ENCODE data around the gene CHCHD4. TPM values are rescaled to one million over a fixed set of nuclear protein-coding genes. Genes with fewer than 3 reads are reported as not detected.
"Not testable (repeated sequence)": the region's sequence is repeated elsewhere in the genome, so short reads cannot be mapped to it uniquely, and the experiment has no call there.

CHCHD4 gene
- total RNA-seq, 1 donor = 6.7 TPM

DNA sequence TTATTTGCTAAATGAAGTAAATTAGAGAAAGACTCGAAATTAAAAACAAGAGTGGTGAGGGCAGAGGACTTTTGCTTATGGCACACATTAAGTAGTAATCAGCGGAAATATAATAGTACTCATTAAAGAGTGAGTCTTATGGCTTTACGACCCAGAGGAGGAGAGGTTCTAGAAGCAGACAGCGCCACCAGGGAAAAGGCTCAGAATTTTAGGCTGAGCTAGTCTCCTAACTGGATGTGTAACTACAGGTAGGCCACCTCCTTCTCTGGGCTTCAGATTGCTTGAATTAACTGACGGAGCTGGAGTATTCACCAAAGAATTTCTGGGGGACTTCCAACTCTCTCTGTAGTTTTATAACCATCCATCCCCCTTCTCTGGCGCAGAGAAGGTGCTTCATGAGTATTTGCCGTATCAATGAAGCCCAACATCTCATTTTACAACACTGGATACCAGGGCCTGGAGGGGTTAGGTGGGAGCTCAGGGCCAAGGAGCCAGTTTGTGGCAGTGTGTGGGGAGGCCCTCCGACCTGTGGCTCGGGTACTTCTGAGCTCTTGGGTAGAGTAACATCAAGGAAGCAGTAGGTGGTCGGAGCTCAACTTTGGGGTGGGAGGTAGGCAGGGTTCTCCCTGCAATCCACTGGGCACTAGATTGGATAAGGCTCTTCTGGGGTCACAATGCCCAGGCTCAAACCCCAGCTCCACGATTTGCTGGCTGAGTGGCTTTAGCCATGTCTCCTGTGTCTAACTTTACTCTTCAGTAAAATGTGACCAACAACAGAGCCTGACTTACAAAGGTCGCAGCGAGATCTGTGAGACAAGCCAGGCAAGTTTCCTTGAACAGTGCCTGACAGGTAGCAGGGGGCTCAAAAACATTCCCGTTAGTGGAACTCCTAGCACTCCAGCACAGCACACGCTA is 1.1 kb downstream of the CHCHD4 start:
- DNase-seq (ENCODE audit: low read depth in 2 of 3, low spot score in 2 of 3) = no peak

DNA sequence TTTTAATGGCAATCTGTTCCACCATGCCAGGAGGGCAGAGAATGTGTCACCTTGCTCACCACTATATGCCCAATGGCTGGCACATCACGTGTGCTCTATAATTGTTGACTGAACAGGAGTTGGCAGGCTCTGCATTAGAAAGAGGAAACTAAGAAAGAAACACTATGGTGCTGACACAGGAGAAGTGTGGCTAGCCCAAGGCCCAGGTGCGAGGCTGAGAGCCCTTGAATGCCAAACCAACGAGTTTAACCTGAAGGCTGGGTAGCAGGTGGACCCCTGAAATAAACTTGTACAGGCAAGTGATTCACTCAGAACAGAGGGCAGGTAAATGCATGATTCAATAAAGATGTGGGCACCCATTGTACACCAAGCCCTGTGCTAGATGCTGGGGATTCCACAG is 2.4 kb downstream of the CHCHD4 start:
- DNase-seq (ENCODE audit: low read depth in 2 of 3, low spot score in 2 of 3) = no peak

DNA sequence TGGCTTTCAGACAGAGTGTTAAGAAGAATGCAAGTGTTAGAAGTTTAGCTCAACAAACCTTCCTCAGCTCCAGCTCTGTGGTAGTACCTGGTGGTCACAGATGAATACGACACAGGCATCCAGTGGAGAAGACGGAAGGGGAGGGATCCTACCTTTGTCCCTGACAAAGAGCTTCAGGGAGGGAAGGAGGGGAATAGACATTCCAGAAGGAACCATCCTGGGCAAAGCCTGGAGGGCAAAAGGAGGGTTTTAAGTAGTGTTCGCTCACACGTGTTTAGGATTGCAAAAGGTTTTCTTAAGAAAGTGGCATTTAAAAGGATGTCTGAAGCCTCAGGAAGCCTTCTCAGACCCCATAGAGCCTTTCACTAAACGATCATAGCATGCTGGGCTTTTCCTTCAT is 2.8 kb downstream of the CHCHD4 start:
- DNase-seq (ENCODE audit: low read depth in 2 of 3, low spot score in 2 of 3) = no peak

DNA sequence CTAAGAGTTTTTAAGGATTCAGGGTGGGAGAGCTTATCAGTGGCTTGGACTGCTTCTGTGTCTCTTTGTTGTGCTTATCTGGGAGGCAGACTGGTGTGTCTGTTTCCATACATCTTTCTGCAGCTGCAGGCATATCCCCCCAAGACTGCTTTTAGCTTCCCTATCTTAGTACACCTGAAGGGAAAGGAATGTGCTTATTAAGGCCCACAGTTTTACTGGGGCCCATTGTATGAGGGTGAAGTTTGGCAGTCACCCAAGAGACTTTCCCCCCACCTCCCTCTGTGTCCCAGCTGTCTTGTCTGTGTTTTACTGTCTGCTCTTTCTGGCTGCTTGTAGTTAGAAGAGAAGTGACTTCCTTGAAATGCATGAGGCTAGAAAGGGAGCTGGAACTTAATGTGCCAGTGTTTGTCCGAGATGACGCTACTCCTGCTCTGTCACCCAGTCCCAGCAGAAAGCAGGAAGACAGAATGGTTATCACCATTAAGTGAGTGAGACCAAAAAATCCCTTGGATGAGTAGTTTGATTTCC is 3.7 kb downstream of the CHCHD4 start:
- not testable (repeated sequence) for DNase-seq (ENCODE audit: low read depth in 2 of 3, low spot score in 2 of 3)

DNA sequence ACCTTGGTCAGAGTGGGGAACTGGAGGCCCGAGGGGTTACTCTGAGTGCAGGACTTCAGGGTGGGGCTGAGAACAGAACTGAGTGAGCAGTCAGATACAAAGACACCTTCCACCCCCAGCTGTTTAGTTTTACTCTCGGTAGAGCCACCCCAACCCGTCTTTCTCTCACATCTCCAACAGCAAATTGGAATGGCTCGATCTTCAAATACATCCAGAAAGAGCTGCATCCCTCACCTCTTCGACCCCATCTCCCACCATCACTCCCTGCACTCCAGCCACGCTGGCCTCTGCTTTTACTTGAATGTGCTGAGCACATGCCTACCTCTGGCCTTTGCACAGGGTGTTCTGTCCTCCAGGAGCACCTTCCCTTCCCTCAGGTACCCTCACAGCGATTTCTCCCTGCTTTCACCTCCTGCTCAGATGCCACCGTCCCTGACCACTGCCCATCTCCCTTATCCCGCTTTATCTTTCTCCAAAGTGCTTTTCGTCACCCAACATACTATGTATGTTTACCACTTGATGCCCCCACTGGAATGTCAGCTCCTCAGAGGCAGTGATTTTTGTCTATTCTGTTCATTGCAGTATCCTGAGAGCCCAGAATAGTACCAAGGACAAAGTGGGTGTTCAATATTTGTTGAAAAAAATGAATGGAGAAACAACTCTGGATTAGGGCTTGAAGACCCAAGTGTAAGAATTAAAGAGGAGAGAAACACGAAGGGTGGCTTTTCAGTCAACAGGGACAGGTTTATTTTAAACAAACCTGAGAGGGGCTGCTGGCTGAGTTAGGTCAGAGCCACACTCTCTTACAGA is 4.4 kb downstream of the CHCHD4 start:
- DNase-seq (ENCODE audit: low read depth in 2 of 3, low spot score in 2 of 3) = no peak

DNA sequence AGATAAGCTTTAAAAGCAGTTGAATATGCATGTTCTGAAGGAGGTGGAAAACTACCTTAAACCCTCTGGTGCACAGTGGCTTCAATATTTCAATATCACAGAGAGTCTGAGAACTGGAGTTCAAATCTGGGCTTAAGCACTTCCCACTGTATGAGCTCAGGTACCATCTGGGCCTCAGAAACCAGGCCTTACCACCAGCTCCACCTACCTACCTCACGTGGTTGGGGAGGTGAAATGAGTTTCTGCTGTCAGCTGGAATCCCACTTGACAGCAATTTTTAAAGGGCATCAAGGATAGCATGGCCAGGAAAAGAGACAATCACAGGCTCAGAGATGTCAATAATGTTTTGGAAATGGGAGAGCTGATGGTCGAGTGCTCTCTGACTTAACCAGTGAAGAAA is 5.0 kb downstream of the CHCHD4 start:
- no peak for DNase-seq (ENCODE audit: low read depth in 2 of 3, low spot score in 2 of 3)

DNA sequence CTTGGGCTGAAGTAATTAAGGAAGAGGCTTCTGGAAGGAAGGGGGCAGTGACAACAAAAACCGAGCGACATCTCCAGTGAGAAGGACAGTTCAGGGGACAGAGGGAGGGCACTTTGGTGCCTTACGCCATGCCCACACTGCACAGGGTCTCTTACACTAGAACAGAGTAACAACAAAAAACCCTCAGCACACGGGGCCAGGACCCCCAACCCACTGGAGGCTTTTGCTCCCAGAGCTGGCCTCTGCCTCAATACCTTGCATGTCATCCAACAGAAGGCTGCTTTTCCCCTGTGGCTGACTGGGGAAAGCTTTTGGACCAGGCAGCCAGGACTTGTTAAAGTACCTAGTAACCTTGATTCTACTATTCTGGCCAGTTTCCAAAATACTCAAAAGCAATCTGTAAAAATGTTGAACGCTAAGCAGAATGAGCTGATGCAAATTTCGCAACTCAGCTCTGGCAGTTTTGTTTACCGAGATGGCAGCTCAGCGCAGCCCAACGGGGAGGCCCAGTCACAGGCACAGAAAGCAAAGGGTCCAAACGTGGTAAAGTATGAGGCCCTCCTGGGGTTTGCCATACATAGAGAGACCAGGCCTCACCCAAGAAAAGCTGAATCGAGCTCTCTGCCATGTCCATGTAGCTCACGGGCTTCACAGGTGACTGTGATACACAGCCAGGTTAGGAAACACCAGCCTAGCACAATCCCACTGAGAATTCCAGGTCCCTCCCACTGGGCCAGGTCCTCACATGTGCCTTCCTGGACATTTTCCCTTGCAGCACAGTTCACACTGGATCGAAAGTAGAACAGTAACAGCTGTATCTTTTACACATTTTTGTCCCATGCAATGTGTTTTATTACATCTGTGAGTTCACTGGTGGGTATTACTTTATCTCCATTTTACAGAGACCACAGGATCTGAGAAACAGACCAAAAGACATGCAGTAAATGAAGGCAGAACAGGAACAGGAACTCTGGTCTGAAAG is 6.0 kb downstream of the CHCHD4 start:
- peak in 1 of 3 donors; percentile 65 for DNase-seq (ENCODE audit: low read depth in 2 of 3, low spot score in 2 of 3)

DNA sequence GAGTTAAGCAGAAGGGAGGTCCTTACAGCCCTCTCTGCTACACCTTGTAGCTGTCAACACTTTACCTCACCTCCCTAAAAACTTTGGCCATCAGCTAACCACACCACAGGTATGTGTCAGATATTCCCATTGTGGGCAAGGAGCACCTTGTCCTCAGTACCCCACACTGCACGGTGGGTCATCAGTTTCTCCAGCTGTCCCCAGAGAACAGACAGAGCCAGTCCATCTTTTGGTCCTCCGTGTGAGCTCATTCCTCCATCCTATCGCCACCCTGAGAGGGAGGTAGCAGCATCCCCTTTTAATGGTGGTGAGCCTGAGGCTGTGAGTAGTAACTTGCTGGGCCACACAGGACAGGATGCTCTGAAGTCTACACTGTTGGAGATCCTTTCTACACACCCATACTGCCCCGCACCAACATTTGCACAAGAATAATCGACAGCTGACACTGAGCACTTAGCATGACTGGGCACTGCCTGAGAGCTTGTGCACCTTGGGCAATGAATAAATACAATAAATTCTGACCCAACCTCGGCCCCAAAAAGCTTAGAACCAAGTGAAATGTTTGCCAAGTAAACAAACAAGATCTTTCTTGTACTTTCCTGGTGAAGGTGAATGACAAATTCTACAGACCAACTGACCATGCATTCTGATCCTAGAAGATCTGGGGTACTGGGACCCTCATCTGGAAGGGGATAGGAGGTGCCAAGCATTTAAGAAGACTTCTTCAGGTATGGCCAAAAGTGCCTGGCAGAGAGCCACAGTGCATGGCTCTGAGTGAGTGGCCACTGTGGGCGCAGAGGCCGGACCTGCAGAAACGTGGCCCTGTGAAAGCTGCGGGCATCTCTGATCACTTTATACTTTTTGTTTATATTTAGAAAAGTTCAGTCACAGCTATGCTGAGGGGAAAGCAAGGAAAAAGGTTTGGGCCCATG is 6.9 kb downstream of the CHCHD4 start:
- no peak for DNase-seq (ENCODE audit: low read depth in 2 of 3, low spot score in 2 of 3)

DNA sequence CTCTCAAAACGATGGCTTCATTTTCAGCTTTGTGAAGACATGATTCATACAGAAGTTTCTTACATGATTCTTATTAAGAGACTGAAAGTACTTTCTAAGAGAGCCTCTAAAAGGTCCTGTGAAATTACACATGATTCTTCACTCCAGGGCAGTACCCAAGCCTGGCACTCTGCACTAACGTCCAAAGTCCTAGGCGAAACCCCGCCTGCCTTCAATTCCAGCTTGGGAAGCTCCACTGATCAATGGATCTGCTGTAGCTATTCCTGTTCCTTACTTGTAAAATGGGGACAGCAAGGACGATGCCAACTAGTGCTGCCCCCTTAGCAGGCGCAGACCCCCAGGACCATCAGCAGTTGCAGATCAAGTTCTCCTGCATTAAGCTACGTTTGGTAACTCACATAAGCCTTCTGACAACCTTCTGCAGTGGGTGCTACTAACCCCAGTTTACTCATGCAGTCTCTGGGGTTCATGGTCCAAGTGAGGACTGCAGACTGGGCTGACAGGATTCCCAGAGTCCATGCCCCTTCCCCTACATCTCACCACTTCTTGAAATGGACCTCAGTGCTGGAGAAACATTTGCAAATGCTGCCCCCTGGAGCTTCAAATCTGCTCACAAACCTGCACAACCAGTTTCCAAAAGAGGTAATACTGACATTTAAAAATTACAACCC is 10.6 kb downstream of the CHCHD4 start:
- peak in 1 of 3 donors; percentile 12 for DNase-seq (ENCODE audit: low read depth in 2 of 3, low spot score in 2 of 3)

DNA sequence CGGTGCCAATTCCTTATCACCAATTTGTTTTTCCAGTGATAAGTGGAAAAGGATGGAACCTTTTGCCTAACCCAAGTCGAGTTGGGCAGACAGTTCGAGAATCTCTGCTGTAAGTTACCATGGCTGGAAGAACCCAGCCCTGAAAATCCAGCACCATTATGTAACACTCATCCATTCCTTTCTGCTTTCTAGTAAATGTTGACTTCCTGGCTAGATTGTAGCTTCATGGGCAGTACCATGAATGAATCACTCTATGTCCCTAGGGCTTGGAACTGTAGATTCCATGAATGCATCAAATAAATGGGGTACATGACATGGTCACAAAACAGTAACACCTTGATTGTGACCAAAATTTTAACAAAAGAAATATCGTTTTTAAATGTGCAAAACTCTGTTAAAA is 14.0 kb downstream of the CHCHD4 start:
- DNase-seq (ENCODE audit: low read depth in 2 of 3, low spot score in 2 of 3) = no peak

DNA sequence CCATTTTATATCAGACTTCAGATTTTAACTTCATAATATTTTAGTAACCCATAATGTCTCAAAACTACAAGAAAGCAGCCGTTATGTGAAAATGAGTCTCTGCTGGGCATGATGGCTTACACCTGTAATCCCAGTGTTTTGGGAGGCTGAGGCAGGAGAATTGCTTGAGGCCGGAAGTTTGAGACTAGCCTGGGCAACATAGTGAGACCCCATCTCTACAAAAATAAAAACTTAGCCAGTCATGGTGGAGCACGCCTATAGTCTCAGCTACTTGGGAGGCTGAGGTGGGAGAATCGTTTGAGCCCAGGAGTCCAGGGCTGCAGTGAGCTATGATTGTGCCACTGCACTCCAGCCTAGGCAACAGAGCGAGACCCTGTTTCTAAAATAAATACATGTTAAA is 14.8 kb downstream of the CHCHD4 start:
- DNase-seq (ENCODE audit: low read depth in 2 of 3, low spot score in 2 of 3) = not testable (repeated sequence)

DNA sequence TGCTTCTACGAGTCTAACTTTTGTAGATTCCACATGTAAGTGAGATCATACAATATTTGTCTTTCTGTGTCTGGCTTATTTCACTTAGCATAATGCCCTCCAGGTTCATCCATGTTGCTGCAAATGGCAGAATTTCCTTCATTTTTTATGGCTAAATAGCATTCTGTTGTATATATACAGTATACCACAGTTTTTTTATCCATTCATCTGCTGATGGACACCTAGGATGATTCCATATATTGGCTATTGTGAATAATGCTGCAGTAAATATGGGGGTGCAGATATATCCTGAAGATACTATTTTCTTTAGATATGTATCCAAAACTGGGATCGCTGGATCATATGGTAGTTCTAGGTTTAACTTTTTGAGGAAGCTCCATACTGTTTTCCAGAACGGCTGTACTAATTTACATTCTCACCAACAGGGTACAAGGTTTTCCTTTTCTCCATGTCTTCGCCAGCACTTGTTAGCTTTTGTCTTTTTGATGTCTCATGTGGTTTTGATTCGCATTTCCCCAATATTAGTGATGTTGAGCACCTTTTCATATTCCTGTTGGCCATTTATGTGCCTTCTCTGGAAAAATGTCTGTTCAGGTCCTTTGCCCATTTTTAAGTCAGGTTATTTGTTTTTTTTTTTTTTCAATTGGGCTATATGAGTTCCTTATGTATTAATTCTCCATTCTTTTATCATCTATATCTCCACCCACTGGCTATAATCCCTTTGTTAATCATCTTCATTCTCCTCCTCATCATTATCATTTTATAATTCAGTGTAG is 26.9 kb downstream of the CHCHD4 start:
- DNase-seq (ENCODE audit: low read depth in 2 of 3, low spot score in 2 of 3) = no peak

DNA sequence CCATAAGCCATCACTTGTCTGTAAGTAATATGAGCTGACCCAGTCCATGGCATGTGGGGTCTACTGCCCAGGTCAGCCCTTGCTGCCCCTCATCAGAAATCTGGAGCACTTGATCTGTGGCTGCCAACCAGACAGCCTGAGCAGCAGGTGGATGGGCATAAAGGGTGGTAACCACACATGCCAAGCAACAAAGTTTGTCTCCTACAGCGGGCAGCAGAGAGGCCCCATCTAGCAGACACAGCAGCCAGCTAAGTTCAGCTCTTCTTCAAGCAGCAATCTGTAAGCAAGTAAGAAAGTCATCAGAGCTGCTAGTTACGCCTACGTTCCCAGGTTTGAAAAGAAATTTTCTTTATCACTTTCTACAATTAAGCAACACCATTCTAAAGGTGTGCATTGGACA is 27.9 kb downstream of the CHCHD4 start:
- DNase-seq (ENCODE audit: low read depth in 2 of 3, low spot score in 2 of 3) = no peak

DNA sequence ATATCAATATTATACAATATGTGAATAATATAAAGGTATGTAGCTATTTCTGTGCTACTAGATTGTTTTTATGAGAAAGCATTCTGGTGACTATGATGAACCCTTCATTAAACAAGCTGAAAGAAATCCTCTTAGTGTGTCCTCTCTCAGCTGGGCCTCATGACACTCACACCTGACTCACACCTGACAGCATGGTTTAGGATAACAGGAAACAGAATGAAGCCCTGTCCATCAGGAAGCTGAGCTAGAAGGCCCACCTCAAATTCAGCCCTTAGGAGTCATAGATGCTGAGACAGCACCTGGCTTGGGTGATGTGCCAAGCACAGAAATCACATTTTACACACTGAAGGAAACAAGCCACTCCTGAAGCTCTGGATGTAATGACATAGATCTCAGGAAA is 30.8 kb downstream of the CHCHD4 start:
- DNase-seq (ENCODE audit: low read depth in 2 of 3, low spot score in 2 of 3) = no peak

DNA sequence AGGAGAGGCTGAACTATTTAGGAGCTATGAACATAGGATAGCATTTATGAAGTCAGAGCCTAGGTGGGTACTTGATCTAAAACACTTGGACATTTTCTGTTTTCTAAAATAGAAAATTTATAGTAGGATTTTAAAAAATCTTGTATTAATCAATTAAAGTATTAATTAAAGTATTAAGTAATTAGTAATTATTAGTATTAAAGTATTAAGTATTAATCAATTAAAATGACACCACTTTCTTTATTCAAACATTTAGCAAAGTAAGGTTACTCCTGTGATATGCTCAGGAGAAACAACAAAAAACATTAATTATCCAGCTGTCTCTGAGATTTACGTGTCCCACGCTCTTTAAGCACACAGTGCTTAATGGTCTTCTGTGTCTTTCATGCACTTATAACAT is 32.2 kb downstream of the CHCHD4 start:
- DNase-seq (ENCODE audit: low read depth in 2 of 3, low spot score in 2 of 3) = no peak

DNA sequence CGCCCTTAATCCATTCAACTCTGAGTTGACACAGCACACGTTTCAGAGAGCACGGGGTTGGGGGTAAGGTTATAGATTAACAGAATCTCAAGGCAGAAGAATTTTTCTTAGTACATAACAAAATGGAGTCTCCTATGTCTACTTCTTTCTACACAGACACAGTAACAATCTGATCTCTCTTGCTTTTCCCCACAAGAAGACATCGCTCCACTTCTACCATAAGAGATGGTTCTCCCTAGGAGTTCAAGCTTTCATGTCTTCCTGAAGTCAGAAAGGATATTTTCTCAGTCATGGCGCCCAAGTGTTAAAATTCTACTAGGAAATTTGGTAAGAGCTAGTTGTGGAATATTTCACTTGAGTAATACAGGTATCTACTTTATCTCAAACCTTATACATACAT is 32.7 kb downstream of the CHCHD4 start:
- DNase-seq (ENCODE audit: low read depth in 2 of 3, low spot score in 2 of 3) = not testable (repeated sequence)

DNA sequence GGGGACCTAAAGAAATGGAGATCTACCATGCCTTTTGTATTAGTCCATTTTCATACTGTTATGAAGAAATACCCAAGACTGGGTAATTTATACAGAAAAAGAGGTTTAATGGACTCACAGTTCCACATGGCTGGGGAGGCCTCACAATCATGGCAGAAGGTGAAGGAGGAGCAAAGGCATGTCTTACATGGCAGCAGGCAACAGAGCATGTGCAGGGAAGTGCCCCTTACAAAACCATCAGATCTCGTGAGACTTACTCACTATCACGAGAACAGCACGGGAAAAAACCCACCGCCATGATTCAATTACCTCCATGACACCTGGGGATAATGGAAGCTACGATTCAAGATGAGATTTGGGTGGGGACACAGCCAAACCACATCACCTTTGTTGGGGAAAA is 37.2 kb downstream of the CHCHD4 start:
- DNase-seq (ENCODE audit: low read depth in 2 of 3, low spot score in 2 of 3) = not testable (repeated sequence)

DNA sequence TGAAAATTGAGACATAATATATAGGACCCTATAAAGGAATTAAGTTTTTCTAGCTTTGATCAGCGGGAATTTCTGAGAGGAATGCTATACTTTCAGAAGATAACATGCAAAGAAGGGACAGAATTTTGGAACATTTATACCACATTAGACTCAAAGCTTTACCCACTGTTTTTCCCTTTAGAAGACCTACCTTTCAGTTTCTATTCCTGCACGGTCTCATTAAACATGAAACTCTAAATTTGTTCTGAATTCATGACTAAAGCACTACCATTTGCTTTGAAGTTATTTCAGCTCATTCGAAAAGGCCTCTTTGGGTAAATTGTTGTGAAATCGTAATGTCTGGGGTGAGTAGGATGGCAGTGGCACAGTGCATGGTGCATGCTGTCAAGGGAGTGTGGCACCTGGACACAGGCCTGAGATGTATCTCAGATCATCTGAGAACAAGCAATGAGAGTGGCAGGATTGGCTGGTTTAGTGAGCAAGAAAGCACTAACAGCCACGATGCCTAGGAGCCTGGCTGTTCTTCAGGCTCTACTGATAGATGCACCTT is 42.5 kb downstream of the CHCHD4 start:
- DNase-seq (ENCODE audit: low read depth in 2 of 3, low spot score in 2 of 3) = no peak
